Measurements from ENCODE around the gene LIN52.

The LIN52 gene

DNA sequence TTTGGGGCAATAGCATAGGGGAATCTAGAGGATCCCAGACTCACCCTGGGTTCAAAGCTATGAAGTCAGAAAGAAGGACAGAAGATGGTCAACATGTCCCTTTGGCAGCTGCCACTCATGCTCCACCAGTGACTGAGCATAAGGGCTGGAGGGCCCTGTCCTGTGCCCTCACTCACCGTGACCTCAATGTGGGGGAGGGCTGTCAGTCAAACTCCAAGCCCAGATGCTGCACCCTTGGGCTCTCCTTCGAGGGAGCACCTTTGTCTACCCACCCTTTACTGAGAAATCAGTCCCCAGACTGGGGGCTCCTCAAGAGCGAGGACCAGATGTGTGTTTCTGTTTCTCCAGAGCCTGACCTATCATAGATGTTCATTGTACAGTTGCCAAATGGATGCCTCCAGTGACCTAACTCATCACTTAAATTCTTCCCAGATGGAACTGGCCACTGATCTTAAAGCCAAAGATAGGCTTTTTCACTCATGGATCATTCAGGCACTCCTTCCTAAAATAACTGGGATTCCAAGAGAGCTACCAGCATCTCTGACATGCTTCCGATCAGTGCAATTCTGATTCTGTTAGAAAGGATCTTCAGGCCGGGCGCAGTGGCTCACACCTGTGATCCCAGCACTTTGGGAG is 127.3 kb downstream of the LIN52 start:
- Mint-ChIP-seq H3K27ac (no peak overlapping the region), H3K27me3 (peaks cover 0 to 32% of the 10 kb centered on the region in 2 donors), H3K4me1 (ENCODE audit: low read depth in 2 of 2) (no peaks in the 10 kb centered on the region), H3K4me3 (no peak overlapping the region), H3K36me3 (ENCODE audit: insufficient read depth) (no peaks in the 10 kb centered on the region), H3K9me3 (no peaks in the 10 kb centered on the region)
- DNase-seq, result no peak
- ATAC-seq (replicated peaks), result no peak

DNA sequence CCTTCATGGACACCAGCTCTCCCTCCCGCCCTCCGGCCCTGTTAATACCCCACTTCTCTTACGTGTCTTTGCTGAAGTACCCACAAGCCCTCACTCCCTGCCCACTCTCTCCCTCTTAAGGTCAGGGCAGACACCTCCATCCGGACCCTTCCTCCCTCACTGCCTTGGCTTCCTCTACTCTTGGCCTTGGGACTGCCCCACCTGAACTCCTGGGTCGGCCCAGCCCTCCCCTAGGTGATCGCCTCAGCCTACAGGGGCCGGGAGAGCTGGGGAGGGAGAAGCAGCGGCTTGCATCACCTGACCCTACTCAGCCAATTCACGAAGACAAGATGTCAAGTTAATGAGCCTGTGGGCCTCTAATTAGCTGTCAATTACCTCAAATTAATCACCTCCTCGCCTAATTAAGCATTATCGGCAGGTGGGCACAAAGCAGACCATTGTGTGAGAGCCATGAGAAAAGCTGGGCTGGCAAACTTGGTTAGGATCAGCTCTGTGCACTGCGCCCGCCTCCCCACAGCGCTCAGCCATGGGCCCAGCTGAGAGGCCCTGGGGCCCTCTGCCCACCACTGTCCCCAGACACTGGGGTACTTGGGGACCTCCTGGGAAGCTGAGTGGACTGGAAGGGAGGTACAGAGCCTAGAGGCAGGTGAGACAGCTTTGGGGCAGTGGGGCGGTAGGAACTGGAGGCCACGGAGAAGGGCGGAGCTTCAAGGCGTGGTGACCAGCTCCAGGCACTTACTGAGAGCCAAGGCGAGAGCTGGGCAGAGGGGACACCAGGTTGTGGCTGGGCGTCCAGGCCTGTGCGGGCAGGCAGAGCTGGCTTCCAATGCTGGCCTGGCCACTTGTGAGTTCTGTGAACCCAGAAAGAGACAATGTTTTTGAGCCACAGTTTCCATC is 129.4 kb downstream of the LIN52 start:
- peaks cover 14 to 39% of the 10 kb centered on the region in 2 donors for H3K27me3 Mint-ChIP-seq
- H3K4me1 Mint-ChIP-seq (ENCODE audit: low read depth in 2 of 2), result peaks cover 0 to 4% of the 10 kb centered on the region in 2 donors
- no peak for ATAC-seq (replicated peaks)
- no peaks in the 10 kb centered on the region for H3K9me3 Mint-ChIP-seq
- H3K4me3 Mint-ChIP-seq, result no peak overlapping the region
- no peak overlapping the region for H3K27ac Mint-ChIP-seq
- no peak for DNase-seq
- H3K36me3 Mint-ChIP-seq (ENCODE audit: insufficient read depth), result no peaks in the 10 kb centered on the region

DNA sequence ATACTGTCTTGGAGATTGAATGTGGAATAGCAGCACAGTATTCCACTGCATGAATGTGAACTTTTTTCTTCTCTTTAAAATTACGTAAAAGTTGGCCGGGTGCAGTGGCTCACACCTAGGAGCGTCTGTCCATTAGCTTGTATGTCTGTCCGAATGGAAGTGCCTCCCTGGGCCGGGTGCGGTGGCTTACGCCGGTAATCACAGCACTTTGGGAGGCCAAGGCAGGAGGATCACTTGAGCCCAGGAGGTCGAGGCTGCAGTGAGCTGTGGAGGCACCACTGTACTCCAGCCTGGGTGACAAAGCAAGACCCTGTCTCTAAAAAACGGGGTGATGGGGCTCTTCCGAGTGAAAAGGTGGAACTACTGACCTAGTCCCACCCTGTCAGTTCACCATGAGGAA is 131.9 kb downstream of the LIN52 start:
- no peaks in the 10 kb centered on the region for H3K36me3 Mint-ChIP-seq (ENCODE audit: insufficient read depth)

DNA sequence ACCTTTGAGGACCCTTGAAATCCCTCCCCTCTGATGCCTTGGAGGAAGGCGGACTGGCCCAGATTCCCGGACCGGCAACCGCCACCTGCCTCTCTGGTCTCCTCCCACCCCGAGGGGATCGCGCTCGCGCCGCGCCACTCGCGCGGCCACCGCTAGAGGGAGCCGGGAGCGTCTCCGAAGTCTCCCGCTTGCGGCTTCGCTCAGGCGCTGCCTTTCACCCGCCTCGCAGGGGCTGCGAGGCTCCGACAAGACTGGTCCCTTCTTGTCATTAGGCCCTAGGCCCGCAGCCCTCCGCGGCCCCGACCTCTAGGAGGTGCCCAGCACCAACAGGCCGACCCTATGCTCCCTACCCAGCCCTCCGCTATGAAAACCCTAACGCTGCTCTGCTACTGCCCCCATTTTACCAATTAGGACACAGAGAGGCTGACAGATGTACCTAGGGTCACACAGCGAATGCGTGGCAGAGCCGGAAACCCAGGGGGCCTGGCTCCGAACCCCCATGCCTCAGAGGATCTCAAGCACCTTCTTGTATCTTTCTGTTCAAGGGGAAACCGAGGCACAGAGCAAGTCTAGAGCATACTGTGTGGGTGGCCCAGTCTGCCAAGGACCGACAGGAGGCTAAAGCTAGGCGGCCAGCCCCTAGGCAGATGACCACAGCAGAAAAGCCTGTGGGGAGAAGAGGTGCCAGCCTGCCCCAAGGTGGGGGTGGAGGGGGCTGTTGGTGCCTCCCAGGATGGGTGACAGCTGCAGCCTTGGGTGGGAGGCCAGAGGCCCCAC is 133.1 kb downstream of the LIN52 start:
- Mint-ChIP-seq H3K4me3 (peak overlapping the region; percentile 35 to 36), H3K27me3 (peaks cover 19 to 70% of the 10 kb centered on the region in 2 donors), H3K27ac (no peak overlapping the region), H3K36me3 (ENCODE audit: insufficient read depth) (no peaks in the 10 kb centered on the region), H3K9me3 (no peaks in the 10 kb centered on the region), H3K4me1 (ENCODE audit: low read depth in 2 of 2) (peaks cover 0 to 4% of the 10 kb centered on the region in 2 donors)
- DNase-seq, result peak; percentile 58 to 69 (median 67)
- ATAC-seq (replicated peaks), result peak; percentile 95

More for the DNA sequence above, 131.9 kb downstream of the LIN52 start:
- H3K4me1 Mint-ChIP-seq (ENCODE audit: low read depth in 2 of 2), result peaks cover 0 to 4% of the 10 kb centered on the region in 2 donors
- peaks cover 14 to 58% of the 10 kb centered on the region in 2 donors for H3K27me3 Mint-ChIP-seq
- ATAC-seq (replicated peaks), result no peak
- H3K4me3 Mint-ChIP-seq, result no peak overlapping the region
- no peak overlapping the region for H3K27ac Mint-ChIP-seq
- no peaks in the 10 kb centered on the region for H3K9me3 Mint-ChIP-seq
- DNase-seq, result no peak

DNA sequence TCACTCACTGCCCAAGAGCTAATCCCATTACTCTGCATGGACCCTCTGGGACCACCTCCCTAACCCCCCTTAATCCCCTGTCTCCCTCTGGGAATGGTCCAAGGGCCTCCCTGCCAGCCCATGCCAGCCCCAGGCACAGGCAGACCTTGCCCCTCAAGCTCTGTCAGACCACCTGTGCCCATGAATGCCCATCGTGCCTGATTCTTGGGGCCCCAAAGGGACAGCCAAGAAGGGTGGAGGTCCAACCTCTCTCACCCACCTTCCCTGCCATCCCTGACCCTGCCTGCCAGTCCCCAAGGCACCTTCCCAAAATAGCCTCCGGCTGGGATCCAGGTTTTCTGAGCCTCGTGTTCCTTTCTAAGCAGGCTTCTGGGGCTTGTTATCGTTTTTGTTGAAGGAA is 133.7 kb downstream of the LIN52 start:
- ATAC-seq (replicated peaks), result no peak
- Mint-ChIP-seq H3K9me3 (no peaks in the 10 kb centered on the region), H3K27me3 (peaks cover 19 to 74% of the 10 kb centered on the region in 2 donors), H3K36me3 (ENCODE audit: insufficient read depth) (no peaks in the 10 kb centered on the region), H3K4me1 (ENCODE audit: low read depth in 2 of 2) (peaks cover 0 to 4% of the 10 kb centered on the region in 2 donors), H3K4me3 (no peak overlapping the region), H3K27ac (no peak overlapping the region)
- no peak for DNase-seq

DNA sequence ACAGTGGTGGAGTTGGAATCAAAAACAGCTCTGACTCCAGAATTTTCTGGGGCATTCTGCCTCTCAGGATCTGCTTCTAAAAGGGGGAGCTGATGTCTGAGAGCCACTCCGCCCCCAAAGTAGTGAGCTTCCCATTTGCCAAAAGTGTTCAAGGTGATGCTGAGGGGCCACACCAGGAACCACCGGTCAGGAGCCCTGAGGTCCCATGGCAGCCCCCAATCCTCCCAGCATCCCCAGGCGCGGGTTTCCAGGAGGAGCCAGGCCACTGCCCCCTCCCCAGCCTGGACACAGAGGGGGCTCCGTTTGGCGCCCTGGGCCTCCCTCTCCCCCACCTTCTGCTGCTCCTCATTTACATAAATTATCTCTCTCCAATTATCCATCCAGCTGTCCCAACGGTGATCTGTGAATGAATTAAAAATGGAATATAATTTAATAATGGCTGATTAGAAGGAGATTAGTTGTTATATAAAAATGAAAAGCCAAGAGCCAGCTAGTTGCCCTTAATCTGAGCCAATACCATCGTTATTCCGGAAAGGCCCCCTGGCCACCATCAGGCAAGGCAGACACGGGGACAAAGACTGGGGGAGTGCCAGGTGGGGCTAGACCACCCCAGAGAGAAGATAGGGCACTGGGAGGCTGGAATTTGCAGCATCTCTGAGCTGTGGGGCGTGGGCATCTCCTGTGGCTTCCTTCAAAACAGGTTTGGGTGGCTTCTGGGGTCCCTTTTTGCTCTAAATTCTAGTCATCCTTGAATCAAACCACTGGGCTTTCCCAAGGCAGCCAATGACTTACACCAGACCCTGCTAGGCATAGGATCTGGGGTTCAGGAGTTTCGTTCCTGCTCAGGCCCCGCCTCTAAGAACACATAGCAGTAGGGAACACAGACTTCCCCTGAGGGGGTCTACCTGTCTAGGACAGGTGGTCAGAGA is 134.8 kb downstream of the LIN52 start:
- no peak for DNase-seq
- H3K27me3 Mint-ChIP-seq, result peaks cover 24 to 76% of the 10 kb centered on the region in 2 donors
- H3K9me3 Mint-ChIP-seq, result no peaks in the 10 kb centered on the region
- ATAC-seq (replicated peaks), result no peak
- H3K36me3 Mint-ChIP-seq (ENCODE audit: insufficient read depth), result no peaks in the 10 kb centered on the region
- H3K27ac Mint-ChIP-seq, result no peak overlapping the region
- H3K4me1 Mint-ChIP-seq (ENCODE audit: low read depth in 2 of 2), result peaks cover 0 to 4% of the 10 kb centered on the region in 2 donors
- no peak overlapping the region for H3K4me3 Mint-ChIP-seq

DNA sequence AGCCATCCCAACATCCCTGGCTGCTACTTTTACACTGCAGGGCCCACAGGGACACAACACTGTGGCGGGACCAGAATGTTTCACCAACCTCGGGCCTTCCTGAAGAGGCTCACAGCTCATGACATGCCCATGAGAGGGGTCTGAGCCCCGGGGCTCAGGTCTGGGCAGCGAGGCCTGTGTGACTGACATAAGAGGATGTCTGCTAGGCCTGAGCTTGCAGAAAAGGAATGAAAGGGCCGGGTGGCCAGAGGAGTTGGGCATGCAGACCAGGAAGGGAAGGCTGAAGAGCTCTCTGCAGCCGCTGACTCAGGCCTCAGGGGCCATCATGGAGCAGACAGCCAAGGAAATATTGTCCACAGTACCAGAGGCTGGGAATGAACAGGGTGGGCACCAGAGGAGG is 136.2 kb downstream of the LIN52 start:
- Mint-ChIP-seq H3K9me3 (no peaks in the 10 kb centered on the region), H3K27ac (no peak overlapping the region), H3K27me3 (peaks cover 29 to 72% of the 10 kb centered on the region in 2 donors), H3K36me3 (ENCODE audit: insufficient read depth) (no peaks in the 10 kb centered on the region), H3K4me1 (ENCODE audit: low read depth in 2 of 2) (peaks cover 0 to 4% of the 10 kb centered on the region in 2 donors), H3K4me3 (no peak overlapping the region)
- DNase-seq (no peak), ATAC-seq (replicated peaks) (no peak)

DNA sequence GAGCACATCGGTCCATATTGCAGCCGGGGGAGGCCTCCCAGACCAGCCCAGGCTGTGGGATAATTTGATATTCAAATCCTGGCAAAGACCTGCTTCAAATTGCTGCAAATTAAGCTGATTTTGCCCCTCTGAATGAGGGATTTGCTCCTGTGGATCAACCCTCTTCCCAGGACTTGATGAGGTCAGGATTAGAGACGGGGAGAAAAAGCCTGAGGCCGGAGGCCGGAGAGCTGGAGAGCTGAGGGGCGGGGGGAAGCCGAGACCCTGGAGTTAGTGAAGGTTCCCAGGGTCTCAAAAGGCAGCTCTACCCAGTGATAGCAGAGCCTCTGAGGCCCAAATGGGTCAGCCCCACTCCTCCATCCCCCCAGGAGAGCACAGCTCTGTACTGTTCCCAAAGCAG is 137.0 kb downstream of the LIN52 start:
- ATAC-seq (replicated peaks), result no peak
- Mint-ChIP-seq H3K9me3 (no peaks in the 10 kb centered on the region), H3K4me1 (ENCODE audit: low read depth in 2 of 2) (peaks cover 0 to 4% of the 10 kb centered on the region in 2 donors), H3K27ac (peak overlapping the region in 1 of 2 donors; percentile 55), H3K4me3 (no peak overlapping the region), H3K27me3 (peaks cover 29 to 80% of the 10 kb centered on the region in 2 donors), H3K36me3 (ENCODE audit: insufficient read depth) (no peaks in the 10 kb centered on the region)
- DNase-seq, result no peak

DNA sequence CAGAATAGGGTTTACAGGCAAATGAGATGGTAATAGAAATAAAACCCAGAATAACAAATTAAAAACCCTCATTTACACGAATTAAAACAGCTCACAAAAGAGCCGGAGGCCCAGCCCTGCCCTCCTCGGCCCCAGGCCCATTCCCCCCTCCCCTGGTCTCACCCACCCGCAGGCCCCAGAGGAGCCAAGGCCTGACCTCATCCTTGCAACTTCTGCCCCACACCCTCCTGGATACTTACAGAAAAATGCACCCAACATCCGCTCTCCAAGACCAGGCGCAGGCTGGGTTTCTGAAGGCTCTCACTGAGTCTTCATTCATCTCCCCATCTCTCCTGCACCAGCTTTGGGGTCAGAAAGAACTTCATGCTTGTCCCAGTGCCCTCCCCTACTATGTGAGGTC is 138.3 kb downstream of the LIN52 start:
- no peaks in the 10 kb centered on the region for H3K36me3 Mint-ChIP-seq (ENCODE audit: insufficient read depth)
- no peaks in the 10 kb centered on the region for H3K4me1 Mint-ChIP-seq (ENCODE audit: low read depth in 2 of 2)
- ATAC-seq (replicated peaks) (no peak), DNase-seq (no peak)
- H3K27ac Mint-ChIP-seq, result no peak overlapping the region
- no peak overlapping the region for H3K4me3 Mint-ChIP-seq
- H3K9me3 Mint-ChIP-seq, result no peaks in the 10 kb centered on the region
- peaks cover 33 to 88% of the 10 kb centered on the region in 2 donors for H3K27me3 Mint-ChIP-seq

DNA sequence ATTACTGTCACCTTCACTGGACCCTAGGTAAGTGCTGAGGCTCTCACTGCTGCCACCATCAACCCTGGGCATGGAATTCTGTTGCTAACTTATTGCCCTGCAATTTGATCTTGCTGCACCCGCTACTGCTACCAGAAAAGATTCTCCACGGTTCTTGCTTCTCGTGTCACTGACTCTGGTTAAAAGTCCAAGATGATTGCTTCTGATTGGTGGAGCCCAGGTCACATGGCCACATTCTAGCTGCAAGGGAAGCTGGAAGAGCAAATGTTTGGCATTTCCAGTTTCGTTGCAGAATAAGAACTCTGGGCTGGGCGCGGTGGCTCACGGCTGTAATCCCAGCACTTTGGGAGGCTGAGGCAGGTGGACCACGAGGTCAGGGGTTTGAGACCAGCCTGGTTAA is 147.0 kb downstream of the LIN52 start:
- DNase-seq (no peak), ATAC-seq (replicated peaks) (no peak)
- Mint-ChIP-seq H3K27ac (no peak overlapping the region), H3K4me3 (no peak overlapping the region), H3K4me1 (ENCODE audit: low read depth in 2 of 2) (no peaks in the 10 kb centered on the region), H3K9me3 (no peaks in the 10 kb centered on the region), H3K36me3 (ENCODE audit: insufficient read depth) (peaks cover 3% of the 10 kb centered on the region), H3K27me3 (peaks cover 33 to 94% of the 10 kb centered on the region in 2 donors)

DNA sequence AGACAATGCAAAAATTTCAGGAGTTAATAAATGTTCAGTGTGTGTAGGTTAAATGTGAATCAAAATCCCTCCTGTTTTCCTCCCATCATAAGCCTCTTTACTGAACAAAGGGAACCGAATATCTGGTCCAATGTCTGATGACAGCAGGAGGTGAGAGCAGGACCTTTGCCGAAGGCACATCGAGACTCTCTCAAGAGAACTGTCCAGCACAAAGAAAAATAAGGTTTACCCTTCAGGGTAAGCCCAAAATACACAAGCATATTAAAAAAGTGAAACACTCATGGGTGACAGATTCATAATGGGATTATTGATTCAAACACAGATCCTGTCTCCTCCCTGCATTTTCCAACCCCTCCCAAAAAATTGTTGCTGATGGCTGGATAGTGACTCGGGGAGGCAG is 150.3 kb downstream of the LIN52 start:
- DNase-seq (no peak), ATAC-seq (replicated peaks) (no peak)
- H3K4me1 Mint-ChIP-seq (ENCODE audit: low read depth in 2 of 2), result no peaks in the 10 kb centered on the region
- peaks cover 47 to 90% of the 10 kb centered on the region in 2 donors for H3K27me3 Mint-ChIP-seq
- no peak overlapping the region for H3K27ac Mint-ChIP-seq
- H3K9me3 Mint-ChIP-seq, result no peaks in the 10 kb centered on the region
- no peak overlapping the region for H3K4me3 Mint-ChIP-seq
- H3K36me3 Mint-ChIP-seq (ENCODE audit: insufficient read depth), result no peaks in the 10 kb centered on the region

DNA sequence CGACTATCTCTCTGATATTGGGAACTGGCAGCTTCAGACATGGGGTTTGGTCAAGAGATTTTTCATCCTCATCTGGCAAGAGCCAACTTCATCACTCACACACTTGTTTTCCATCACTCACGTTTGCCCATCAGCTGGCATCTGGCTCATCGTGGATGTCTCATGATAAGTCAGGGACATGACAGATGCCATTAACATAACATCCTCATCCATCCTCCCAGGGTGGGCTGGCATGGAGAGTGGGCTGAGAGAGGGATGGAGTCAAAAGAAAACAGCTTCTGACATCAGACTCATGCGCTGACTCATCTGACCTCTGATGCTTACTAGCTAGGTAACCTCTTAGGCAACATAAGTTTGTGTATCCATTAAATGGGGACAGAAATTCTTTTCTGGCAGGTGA is 152.7 kb downstream of the LIN52 start:
- Mint-ChIP-seq H3K9me3 (no peaks in the 10 kb centered on the region), H3K4me1 (ENCODE audit: low read depth in 2 of 2) (peaks cover 14 to 17% of the 10 kb centered on the region in 2 donors), H3K36me3 (ENCODE audit: insufficient read depth) (no peaks in the 10 kb centered on the region), H3K4me3 (no peak overlapping the region), H3K27ac (no peak overlapping the region), H3K27me3 (peaks cover 63 to 94% of the 10 kb centered on the region in 2 donors)
- DNase-seq, result no peak
- no peak for ATAC-seq (replicated peaks)

All from effector memory CD8-positive, alpha-beta T cell (primary cell).